ENCODE data around the gene MUC5B. TPM values are rescaled to one million over a fixed set of nuclear protein-coding genes. Genes with fewer than 3 reads are reported as not detected.

MUC5B gene
- total RNA-seq, 2 experiments from 2014 or later = not detected

DNA sequence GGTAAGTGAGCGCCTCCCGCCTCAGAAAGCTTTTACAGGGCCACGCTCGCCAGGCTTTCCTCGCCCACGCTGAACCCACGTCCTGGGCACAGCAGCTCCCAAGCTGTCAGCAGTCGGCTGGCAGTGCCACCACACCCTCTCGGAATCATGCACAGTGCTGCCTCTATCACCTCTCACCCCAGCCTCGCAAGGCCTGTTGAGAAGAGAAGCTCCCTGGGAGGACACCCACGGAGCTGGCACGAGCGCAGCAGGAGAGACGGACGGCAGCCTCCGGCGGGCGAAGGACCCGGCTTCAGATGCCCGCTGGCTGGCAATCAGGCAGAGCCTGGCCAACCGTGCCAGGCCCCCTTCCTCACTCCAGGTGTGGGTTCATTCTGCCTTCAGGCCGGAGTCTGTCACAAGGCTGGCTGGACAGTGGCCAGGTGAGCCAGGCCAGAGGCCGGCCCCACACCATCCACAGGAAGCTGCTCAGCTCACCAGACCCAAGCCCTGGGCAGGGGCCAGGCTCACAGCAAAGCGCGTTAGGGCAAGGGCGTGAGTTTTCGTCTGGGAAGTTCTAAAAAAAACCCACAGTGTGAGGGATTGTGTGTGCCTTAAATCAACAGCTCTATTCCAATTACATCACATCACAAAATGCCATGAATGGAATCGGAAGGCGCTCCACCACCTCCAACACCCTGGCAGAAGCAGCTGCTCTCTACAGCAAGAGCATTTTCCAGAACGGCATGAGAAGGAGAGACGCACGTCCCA lies 53.4 kb downstream of the MUC5B start:
- Mint-ChIP-seq H3K27ac (no peak overlapping the region), H3K27me3 (no peaks in the 10 kb centered on the region), H3K4me3 (no peak overlapping the region), H3K4me1 (no peaks in the 10 kb centered on the region), H3K9me3 (no peaks in the 10 kb centered on the region), H3K36me3 (peaks cover 9% of the 10 kb centered on the region)
- no peak for DNase-seq

DNA sequence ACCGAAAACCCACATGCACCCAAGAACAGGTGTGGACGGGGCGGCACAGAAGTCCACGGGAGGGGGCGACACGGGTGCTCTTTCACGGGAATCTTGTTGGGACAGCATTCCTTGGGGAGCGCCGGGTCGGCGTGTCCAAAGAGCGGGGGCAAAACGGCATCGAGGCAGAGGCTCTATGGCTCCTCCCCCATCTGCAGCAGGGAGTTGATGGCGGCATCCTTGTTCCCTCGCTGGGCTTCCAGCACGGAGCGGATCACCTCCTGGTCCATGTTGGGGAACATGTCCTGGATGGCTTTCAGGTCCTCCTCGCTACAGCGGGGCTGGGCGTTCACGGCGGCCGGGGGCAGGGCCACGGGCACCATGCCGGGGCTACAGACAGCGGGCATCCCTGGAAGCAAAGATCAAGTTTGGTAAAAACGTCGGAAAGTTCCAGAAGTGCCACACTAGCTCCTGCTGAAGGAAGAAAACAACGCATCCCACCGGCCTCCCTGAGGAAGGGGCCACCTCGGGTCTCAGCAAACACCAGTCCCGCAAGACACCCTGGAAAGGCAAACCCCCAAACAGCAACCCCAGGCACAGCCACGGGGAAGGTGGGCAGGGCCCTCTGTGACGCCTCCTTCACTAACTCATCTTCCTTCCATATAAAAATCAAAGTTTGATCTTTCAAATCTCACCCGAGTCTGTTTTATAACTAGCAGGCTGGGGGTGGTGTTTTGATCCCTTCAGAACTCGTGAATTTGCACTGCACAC lies 54.2 kb downstream of the MUC5B start:
- H3K27me3 Mint-ChIP-seq = no peaks in the 10 kb centered on the region
- peaks cover 11% of the 10 kb centered on the region for H3K36me3 Mint-ChIP-seq
- no peaks in the 10 kb centered on the region for H3K9me3 Mint-ChIP-seq
- H3K4me3 Mint-ChIP-seq = no peak overlapping the region
- H3K27ac Mint-ChIP-seq = no peak overlapping the region
- no peak for DNase-seq
- no peaks in the 10 kb centered on the region for H3K4me1 Mint-ChIP-seq

DNA sequence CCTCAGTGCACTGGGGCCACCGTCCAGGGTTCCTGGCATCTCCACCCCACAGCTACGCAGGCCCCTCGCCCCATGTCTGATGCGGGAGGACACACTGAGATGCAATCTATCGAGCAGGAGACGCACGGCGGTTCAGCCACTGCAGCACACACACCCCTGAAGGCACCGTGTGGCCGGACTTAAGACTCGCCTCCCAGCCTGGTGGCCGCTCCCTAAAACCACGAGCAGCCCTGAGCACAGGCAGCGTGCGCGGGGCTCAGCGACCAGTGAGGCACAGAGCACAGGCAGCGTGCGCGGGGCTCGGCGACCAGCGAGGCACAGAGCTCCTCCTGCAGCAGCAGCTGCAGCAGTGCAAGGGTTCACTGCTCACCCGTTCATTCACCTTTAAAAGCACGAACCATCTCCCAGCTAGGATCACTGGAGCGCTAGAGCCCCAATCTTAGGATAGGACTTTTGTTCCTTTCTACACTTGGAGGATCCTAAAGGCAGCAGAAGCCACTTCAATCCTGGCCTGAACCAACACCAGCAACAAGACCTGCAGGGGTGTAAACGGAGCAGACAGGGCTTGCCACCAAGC lies 55.2 kb downstream of the MUC5B start:
- no peak for DNase-seq
- H3K27ac Mint-ChIP-seq = no peak overlapping the region
- no peaks in the 10 kb centered on the region for H3K9me3 Mint-ChIP-seq
- no peak overlapping the region for H3K4me3 Mint-ChIP-seq
- peaks cover 11% of the 10 kb centered on the region for H3K36me3 Mint-ChIP-seq
- H3K4me1 Mint-ChIP-seq = no peaks in the 10 kb centered on the region
- H3K27me3 Mint-ChIP-seq = no peaks in the 10 kb centered on the region

DNA sequence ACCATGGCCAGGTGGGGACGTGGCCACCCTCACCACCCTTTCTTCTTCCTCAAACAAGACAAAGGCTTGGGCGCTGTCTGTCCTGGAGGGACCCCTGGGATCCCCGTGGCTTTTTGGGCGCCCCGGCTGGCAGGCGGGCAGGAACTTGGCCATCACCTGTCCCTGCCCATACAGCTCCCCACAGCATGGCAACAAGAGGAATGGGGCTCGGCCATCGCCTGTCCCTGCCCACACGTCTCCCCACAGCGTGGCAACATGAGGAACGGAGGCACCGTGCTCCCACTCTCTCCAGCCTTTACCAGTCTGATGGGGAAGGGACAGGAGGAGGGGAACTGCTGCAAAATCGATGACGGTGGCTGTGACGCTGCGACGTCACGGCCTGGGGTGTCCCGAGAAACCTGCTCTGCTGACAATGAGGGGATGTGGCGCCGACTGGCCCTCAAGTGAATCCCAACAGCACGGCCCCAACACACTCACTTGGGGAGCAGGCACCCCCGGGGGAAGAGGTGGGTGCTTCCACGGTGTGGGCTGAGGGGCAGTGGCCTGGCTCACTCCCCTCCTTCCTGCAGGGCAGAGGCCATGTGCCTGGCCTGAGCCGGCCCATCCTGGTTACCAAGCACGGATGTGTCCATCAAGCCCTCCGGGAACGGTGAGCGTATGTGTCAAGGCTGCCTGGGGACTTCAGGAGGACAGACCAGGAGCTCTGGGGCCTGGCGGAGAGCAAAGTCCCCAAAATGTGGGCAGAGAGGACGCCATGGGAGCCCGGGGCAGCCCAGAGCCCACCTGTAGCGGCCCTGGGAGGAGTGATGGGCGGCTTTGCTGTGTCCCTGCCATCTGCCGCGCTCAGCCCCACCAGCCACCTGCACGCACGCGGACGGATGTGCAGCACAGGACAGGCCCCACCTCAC lies 56.2 kb downstream of the MUC5B start:
- Mint-ChIP-seq H3K27me3 (no peaks in the 10 kb centered on the region), H3K4me1 (no peaks in the 10 kb centered on the region), H3K9me3 (no peaks in the 10 kb centered on the region), H3K4me3 (no peak overlapping the region), H3K36me3 (peaks cover 11% of the 10 kb centered on the region), H3K27ac (no peak overlapping the region)
- DNase-seq = no peak

DNA sequence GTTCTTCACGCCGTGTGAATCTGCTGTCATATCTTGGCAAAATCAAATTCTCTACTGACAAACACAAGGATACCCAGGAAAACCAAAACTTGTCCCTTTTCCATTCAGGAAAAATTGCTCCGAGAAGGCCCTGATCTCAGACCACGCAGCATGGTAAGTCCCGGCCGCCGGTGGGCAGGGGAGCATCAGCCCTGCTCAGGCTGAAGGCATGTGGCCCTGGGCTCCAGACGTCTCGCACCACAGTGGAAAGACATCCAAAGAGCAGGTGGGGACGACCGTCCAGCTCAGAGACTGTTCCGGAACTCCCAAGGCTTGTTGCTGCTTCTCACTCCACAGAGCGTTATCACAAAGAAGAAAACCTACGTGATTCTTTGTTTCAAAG lies 56.8 kb downstream of the MUC5B start:
- Mint-ChIP-seq H3K9me3 (no peaks in the 10 kb centered on the region), H3K4me1 (no peaks in the 10 kb centered on the region), H3K36me3 (peaks cover 11% of the 10 kb centered on the region), H3K27me3 (no peaks in the 10 kb centered on the region), H3K27ac (no peak overlapping the region), H3K4me3 (no peak overlapping the region)
- DNase-seq = no peak

DNA sequence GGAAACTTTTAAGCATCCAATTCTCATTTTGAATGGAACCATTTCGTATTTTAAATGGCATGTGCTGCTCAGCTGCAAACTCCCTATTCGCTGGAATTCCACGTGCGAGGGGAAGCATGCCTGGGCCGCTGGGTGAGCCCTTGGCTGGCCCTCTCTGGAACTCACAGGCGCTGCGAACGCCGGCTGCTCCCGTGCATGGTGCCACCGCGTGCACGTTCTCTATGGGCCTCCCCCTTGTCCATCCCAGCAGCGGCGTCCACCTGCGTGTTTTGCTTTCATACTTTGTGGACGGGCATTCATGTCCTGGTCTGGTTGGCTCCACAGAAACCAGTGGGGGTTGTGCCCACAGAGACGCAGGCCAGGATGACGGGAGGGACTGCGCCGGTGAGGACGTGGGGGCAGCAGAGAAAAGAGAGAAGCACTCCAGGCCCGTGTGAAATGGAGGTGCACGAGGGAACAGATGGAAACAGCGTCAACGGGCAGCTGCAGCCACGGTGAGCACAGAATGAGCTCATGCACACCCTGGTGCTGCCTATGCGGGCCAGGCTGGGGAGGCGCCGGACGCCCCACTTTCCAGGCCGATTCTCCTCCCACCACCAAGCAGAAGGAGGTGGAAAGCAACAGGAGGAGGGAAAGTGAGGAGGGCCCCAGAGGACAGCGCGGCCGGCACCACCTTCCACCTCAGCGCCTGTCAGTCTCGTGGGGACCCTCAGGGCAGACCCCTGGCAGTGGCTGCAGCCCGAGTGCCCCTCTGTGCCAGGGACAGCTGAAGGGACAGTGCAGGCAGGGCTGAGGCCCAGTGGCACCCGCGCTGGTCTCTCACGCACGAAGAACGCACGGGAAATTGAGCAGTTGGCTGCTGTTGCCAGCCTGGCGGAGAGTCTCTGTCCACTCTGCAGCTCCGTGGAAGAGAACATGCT lies 57.5 kb downstream of the MUC5B start:
- Mint-ChIP-seq H3K27ac (no peak overlapping the region), H3K27me3 (no peaks in the 10 kb centered on the region), H3K36me3 (peaks cover 11% of the 10 kb centered on the region), H3K4me3 (no peak overlapping the region), H3K4me1 (no peaks in the 10 kb centered on the region), H3K9me3 (no peaks in the 10 kb centered on the region)
- no peak for DNase-seq

DNA sequence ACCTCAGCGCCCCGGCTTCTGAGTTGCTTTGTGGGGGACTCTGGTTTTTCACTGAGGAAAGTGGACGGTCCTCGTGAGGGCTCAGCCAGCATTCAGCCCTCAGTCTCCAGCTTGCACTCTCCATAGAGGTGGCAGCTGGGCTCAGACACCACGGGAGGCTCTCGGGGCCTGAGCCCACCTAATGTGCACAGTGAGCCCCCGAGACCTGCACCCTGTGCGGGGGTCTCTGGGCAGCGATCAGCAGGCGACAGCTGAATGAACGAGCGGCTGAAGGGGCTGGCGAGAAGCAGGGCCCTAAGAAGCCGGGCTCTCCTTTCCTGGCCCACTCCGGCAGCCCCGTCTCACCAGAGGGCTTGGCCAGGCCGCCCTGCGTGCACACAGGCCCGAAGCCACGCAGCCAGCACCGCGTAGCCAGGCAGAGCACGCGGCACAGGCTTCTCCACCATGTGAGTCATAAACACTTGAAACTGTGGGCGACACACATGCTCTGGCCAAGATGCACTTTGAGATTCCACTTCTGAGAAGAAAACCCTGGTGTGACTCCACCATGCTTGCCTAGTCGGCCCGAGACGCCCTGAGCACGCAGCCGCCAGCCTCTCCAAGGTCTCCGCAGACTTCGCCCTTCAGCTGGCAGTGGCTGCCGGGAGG lies 58.6 kb downstream of the MUC5B start:
- Mint-ChIP-seq H3K4me1 (no peaks in the 10 kb centered on the region), H3K27me3 (no peaks in the 10 kb centered on the region), H3K9me3 (no peaks in the 10 kb centered on the region), H3K4me3 (no peak overlapping the region), H3K36me3 (peaks cover 8% of the 10 kb centered on the region), H3K27ac (no peak overlapping the region)
- DNase-seq = no peak

DNA sequence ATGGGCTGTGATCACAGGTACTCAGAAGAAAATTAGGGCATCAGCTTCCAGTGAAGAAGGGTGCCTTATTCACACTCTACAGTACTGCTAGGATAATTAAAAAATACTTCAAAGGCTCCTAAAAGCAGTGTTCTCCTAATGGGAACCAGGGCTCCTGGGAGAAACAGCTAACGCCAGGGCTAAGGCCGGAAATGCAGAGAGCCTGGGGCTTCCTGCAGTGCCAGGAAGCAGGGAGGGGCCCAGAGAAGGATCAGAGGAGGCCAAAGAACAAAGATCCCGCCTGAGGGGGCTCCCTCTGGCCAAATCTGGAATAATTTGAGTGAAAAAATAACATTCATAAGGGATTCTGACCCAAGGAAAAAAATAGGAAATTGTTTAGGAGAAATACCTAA lies 59.1 kb downstream of the MUC5B start:
- no peaks in the 10 kb centered on the region for H3K4me1 Mint-ChIP-seq
- DNase-seq = no peak
- H3K4me3 Mint-ChIP-seq = no peak overlapping the region
- no peaks in the 10 kb centered on the region for H3K9me3 Mint-ChIP-seq
- no peaks in the 10 kb centered on the region for H3K27me3 Mint-ChIP-seq
- H3K36me3 Mint-ChIP-seq = peaks cover 4% of the 10 kb centered on the region
- no peak overlapping the region for H3K27ac Mint-ChIP-seq

DNA sequence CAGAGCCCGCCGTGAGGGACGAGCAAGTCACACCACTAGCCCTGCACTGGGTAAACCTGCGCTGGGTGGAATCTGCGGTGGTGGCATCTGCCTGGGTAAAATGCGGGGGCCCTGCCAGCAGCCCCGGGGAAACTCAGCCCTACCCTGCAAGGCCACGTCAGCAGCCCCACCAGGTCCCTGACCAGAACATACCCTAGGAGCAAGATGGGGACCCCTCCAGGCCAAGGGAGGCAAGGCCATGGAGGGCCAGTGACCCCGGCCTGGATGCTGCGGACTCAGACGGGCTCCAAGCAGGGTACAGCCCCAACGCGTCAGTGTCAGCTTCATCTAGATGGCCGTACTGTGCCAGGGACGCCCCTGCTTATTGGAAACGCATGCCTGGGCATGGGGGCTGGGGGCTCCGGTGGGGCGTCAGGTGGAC lies 60.2 kb downstream of the MUC5B start:
- Mint-ChIP-seq H3K4me1 (no peaks in the 10 kb centered on the region), H3K4me3 (no peak overlapping the region), H3K27me3 (no peaks in the 10 kb centered on the region), H3K36me3 (peaks cover 3% of the 10 kb centered on the region), H3K9me3 (no peaks in the 10 kb centered on the region), H3K27ac (no peak overlapping the region)
- DNase-seq = no peak

DNA sequence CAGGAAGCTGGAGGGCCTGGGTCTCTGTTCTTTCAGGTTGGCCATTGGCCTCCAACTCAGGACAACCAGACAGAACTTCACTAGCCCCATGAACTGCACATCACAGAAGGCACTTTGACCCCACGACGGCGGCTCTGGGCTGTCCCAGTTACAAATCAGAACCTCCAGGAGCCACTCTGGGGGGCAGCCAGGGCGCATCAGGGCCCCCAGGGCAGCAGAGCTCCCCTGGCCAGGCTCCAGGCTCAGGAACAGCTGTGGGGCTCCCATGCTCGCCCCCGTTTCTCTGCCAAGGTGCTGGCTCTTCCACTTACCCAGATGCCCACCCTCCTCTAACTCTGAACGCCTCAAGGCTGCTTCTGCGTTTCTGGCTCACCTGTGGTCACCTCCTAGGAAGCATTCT lies 61.0 kb downstream of the MUC5B start:
- Mint-ChIP-seq H3K27ac (no peak overlapping the region), H3K9me3 (no peaks in the 10 kb centered on the region), H3K36me3 (peaks cover 3% of the 10 kb centered on the region), H3K4me3 (no peak overlapping the region), H3K4me1 (no peaks in the 10 kb centered on the region), H3K27me3 (no peaks in the 10 kb centered on the region)
- DNase-seq = no peak

DNA sequence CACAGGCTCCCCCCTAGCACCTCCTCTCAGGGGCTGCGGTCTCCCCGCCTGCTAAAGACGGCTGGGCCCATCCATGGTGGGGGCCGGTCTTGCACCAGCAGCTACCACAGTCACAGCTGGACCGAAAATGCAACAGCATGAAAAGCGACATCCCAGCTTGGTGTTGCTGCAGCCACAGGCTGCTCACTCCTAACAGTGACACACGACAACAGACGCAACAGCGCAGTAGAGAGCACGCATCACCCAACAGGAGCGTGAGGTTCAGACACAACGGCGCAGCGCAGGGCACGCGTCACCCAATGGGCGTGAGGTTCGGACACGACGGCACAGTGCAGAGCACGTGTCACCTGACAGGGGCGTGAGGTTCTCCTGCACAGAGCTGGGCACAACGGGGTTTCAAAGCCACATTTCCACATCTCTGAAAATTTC lies 62.5 kb downstream of the MUC5B start:
- no peak for DNase-seq
- Mint-ChIP-seq H3K27ac (no peak overlapping the region), H3K27me3 (no peaks in the 10 kb centered on the region), H3K4me3 (no peak overlapping the region), H3K9me3 (no peaks in the 10 kb centered on the region), H3K36me3 (peaks cover 3% of the 10 kb centered on the region), H3K4me1 (no peaks in the 10 kb centered on the region)

DNA sequence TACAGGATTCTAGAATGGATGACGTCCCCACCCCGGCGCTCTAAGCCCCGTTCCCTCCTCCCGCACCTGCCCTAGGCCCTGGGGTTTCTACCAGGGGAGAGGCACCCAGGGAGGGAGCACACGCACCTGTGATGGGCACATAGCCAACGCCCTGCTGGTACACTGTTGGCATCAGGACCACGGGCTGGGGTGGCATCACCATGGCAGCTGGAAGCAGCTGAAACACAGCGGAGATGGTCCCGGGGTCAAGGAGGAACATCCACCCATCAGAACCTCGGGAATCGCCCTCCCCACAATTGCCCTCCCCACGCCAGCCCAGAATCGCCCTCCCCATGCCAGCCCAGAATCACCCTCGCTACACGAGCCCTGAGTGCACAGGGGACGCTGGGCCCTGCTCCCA lies 63.0 kb downstream of the MUC5B start:
- DNase-seq = no peak
- Mint-ChIP-seq H3K4me1 (no peaks in the 10 kb centered on the region), H3K9me3 (no peaks in the 10 kb centered on the region), H3K4me3 (no peak overlapping the region), H3K27me3 (no peaks in the 10 kb centered on the region), H3K36me3 (peaks cover 3% of the 10 kb centered on the region), H3K27ac (no peak overlapping the region)

DNA sequence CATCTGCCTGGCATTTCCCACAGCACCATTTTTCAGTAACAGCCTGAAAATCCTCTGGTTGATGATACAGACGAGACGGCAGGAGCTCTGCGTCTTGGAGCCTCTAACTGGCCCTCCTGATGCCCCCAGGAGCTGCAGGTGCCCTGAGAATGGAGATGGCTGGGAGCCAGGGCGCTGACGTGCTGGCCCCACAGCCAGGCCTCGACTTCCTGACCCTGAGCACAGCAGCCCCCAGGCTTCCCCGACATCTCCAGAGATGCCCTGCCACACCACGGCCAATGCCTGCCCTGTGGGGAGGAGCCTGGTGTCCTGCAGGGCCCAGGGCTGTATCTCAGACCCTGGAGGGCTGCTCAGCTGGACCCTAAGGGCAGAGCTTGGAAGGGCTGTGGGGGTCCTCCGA lies 65.1 kb downstream of the MUC5B start:
- H3K9me3 Mint-ChIP-seq = no peaks in the 10 kb centered on the region
- DNase-seq = no peak
- no peak overlapping the region for H3K27ac Mint-ChIP-seq
- no peaks in the 10 kb centered on the region for H3K27me3 Mint-ChIP-seq
- H3K4me3 Mint-ChIP-seq = no peak overlapping the region
- no peaks in the 10 kb centered on the region for H3K4me1 Mint-ChIP-seq
- H3K36me3 Mint-ChIP-seq = peaks cover 6% of the 10 kb centered on the region
